Measurements from ENCODE around the gene DLGAP5.

GRCh38 chr14:55190906-55191202 is 531 bp downstream of the DLGAP5 start:
- TF ChIP-seq CBX2 (IDR thresholded peaks at IDR 0.05; ENCODE audit: low read depth, low read length) (no peak), CBX2 (CRISPR knock-in tag; IDR thresholded peaks at IDR 0.05; ENCODE audit: low read depth) (no peak), RARG (CRISPR knock-in tag; IDR thresholded peaks at IDR 0.05; ENCODE audit: low read depth) (no peak)
